Measurements from ENCODE around the gene RND2.

- TF ChIP-seq, protein P1, sequence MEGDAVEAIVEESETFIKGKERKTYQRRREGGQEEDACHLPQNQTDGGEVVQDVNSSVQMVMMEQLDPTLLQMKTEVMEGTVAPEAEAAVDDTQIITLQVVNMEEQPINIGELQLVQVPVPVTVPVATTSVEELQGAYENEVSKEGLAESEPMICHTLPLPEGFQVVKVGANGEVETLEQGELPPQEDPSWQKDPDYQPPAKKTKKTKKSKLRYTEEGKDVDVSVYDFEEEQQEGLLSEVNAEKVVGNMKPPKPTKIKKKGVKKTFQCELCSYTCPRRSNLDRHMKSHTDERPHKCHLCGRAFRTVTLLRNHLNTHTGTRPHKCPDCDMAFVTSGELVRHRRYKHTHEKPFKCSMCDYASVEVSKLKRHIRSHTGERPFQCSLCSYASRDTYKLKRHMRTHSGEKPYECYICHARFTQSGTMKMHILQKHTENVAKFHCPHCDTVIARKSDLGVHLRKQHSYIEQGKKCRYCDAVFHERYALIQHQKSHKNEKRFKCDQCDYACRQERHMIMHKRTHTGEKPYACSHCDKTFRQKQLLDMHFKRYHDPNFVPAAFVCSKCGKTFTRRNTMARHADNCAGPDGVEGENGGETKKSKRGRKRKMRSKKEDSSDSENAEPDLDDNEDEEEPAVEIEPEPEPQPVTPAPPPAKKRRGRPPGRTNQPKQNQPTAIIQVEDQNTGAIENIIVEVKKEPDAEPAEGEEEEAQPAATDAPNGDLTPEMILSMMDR (IDR thresholded peaks at IDR 0.05): no peak
- TF ChIP-seq POLR2A (IDR thresholded peaks at IDR 0.05): no peak
Observed at GRCh38 chr17:42980274-42980765, 44.7 kb upstream of the RND2 start, which contains the start of gene RUNDC1.

Data from testis (tissue), 2 donors.